Measurements from ENCODE around the gene TBL1X. TPM values are rescaled to one million over a fixed set of nuclear protein-coding genes. Genes with fewer than 3 reads are reported as not detected.

Gene TBL1X
- total and polyA plus RNA-seq, 10 of the 15 experiments (the other 5 are each of a cell fraction or from before 2014, with no cell fraction given): 4.4 to 26.3 (median 10.6) TPM

- TF ChIP-seq ZBTB33 (IDR thresholded peaks at IDR 0.05) (no peak), SIX5 (IDR thresholded peaks at IDR 0.05; ENCODE audit: low read depth, low read length, severe bottlenecking) (no peak), MEF2B (IDR thresholded peaks at IDR 0.05; ENCODE audit: partially characterized antibody, poor library complexity, severe bottlenecking) (no peak), TCF12 (IDR thresholded peaks at IDR 0.05; ENCODE audit: low read depth, low read length) (no peak), RELA (IDR thresholded peaks at IDR 0.05; ENCODE audit: borderline replicate concordance, partially characterized antibody) (no peak), SUZ12 (IDR thresholded peaks at IDR 0.05; ENCODE audit: unreplicated experiment) (no peak), RAD51 (IDR thresholded peaks at IDR 0.05) (no peak), SMAD1 (IDR thresholded peaks at IDR 0.05; ENCODE audit: low read depth, partially characterized antibody) (no peak)
These were observed 112.7 kb downstream of the TBL1X start (continued) for GRCh38 chrX:9577555-9577954.

- H3K27me3 ChIP-seq (replicated peaks in 1 of 2; ENCODE audit: control insufficient read depth in 2 of 2, insufficient read depth in 2 of 2, low read length in 1 of 2): no peaks in the 10 kb centered on the region
- CTCF ChIA-PET: no interaction called here
- H3K4me3 ChIP-seq: no peak overlapping the region
- peaks cover 3% of the 10 kb centered on the region; the same call in 1 of the 2 replicates for H3K4me1 ChIP-seq (ENCODE audit: control insufficient read depth, insufficient read depth, low read length)
- H3K9ac ChIP-seq (ENCODE audit: control insufficient read depth, insufficient read depth, low read length): no peak overlapping the region
- H2AFZ ChIP-seq (ENCODE audit: control insufficient read depth, low read depth, low read length): no peak overlapping the region
- POLR2A ChIA-PET: no interaction called here
- DNase-seq (ENCODE audit: low read depth, low spot score) (no peak), FAIRE-seq (no peak), ATAC-seq (no peak)
- H3K36me3 ChIP-seq (ENCODE audit: control insufficient read depth in 2 of 2, insufficient read depth in 2 of 2, low read length in 1 of 2): no peaks in the 10 kb centered on the region; a peak in 1 of 4 replicates
- H3K4me2 ChIP-seq (ENCODE audit: control insufficient read depth, insufficient read depth): no peak overlapping the region
- intact Hi-C loops (cut with micrococcal nuclease; ENCODE audit: unreplicated experiment) (no loop called here), in situ Hi-C loops (cut with MboI) (no loop called here)
- no peaks in the 10 kb centered on the region for H4K20me1 ChIP-seq (ENCODE audit: control insufficient read depth, insufficient read depth)
- no peaks in the 10 kb centered on the region for H3K79me2 ChIP-seq (ENCODE audit: control insufficient read depth, insufficient read depth, low read length)
- H3K9me3 ChIP-seq (replicated peaks; ENCODE audit: control insufficient read depth, insufficient read depth, low read length): no peaks in the 10 kb centered on the region; the same call in 2 of the 3 replicates
- RAD21 ChIA-PET (ENCODE audit: unreplicated experiment): no interaction called here
- WGBS (ENCODE audit: insufficient coverage, insufficient replicate concordance, low lambda C conversion rate, missing lambda C conversion rate): 70% methylated on average over 20 of the region's 20 CpGs
- no peak overlapping the region for H3K27ac ChIP-seq (ENCODE audit: control insufficient read depth, insufficient read depth)
- SMC1A ChIA-PET (ENCODE audit: uncharacterized antibody, unreplicated experiment): no interaction called here
- no TSS peak for BruUV-seq (replicated peaks)
- TF ChIP-seq CHD4 (IDR thresholded peaks at IDR 0.05): no peak
- no peak for TF ChIP-seq USF1 (IDR thresholded peaks at IDR 0.05; ENCODE audit: borderline replicate concordance, extremely low read length, insufficient read depth, low read depth, low read length)
- no peak for TF ChIP-seq RCOR1 (conservative IDR thresholded peaks at IDR 0.05; ENCODE audit: low read depth, low read length)
- TF ChIP-seq PKNOX1 (IDR thresholded peaks at IDR 0.05): no peak
- no peak for TF ChIP-seq ATF7 (IDR thresholded peaks at IDR 0.05; ENCODE audit: low read depth)
- TF ChIP-seq MEF2A (IDR thresholded peaks at IDR 0.05; ENCODE audit: insufficient read depth, low read depth, low read length): no peak
- TF ChIP-seq ZSCAN29 (IDR thresholded peaks at IDR 0.05): no peak
These were observed 113.4 kb downstream of the TBL1X start for GRCh38 chrX:9578083-9578779.

All from GM12878 (cell line).